B cell (primary cell): Measurements from ENCODE around the gene SLC43A1. TPM values are rescaled to one million over a fixed set of nuclear protein-coding genes. Genes with fewer than 3 reads are reported as not detected.
A peak's percentile ranks its signal among the peaks of the same experiment; 100 is the strongest.

ENCODE experiments used
- ATAC-seq: fragments of 200-7000 bp; cut with Tn5 transposase; one replicate; pipeline ENCODE4 v1.10.0; 2021; ENCODE audit warnings: low read depth, mild to moderate bottlenecking, moderate number of reproducible peaks, moderate library complexity
- CTCF ChIA-PET: fragments of 350-600 bp; sonication (Branson Sonifier 250); formaldehyde crosslinking; loops from one replicate; lab custom pipeline; 2021; ENCODE audit warnings: antibody characterized with exemption, inconsistent platforms; lab: Charles Lee
- POLR2A ChIA-PET: fragments of 350-600 bp; sonication (Branson Sonifier 250); formaldehyde crosslinking; loops from one replicate; lab custom pipeline; 2021; ENCODE audit warnings: antibody characterized with exemption; lab: Charles Lee
- DNase-seq: peaks from one replicate; pipeline ENCODE4 v3.0.0; 2013
- H2AFZ ChIP-seq: 2 replicates; pipeline ENCODE4 v1.6.1; 2012; ENCODE audit warnings: mild to moderate bottlenecking, low read depth, low read length; ENCODE audit not compliant: insufficient read depth, poor library complexity, severe bottlenecking
- H3K27ac ChIP-seq, 2 donors: 1 replicate in 1 of 2; 2 replicates in 1 of 2; pipeline ENCODE4 v1.5.1; 2012 to 2013; ENCODE audit warnings: low read length in 2 of 2, mild to moderate bottlenecking in 2 of 2, moderate library complexity in 1 of 2
- H3K27me3 ChIP-seq, 4 experiments: fragments of 200-600 bp in 1 of 4; sonication (generic) in 1 of 4; replicated peaks in 1 of 4; 1 replicate in 2 of 4; 2 replicates in 2 of 4; pipeline versions ENCODE4 v1.6.1 to v1.7.0; 2013 to 2016; ENCODE audit warnings: low read length in 3 of 4, mild to moderate bottlenecking in 2 of 4, mixed read lengths in 1 of 4, moderate library complexity in 1 of 4; ENCODE audit not compliant: insufficient read depth in 4 of 4, control insufficient read depth in 3 of 4; ENCODE audit errors: control extremely low read depth in 1 of 4
- H3K36me3 ChIP-seq, 2 experiments: replicated peaks in 1 of 2; 1 replicate in 1 of 2; 2 replicates in 1 of 2; pipeline versions ENCODE4 v1.6.1 to v1.7.1; 2013; ENCODE audit warnings: low read length in 1 of 2; ENCODE audit not compliant: insufficient read depth in 2 of 2, control insufficient read depth in 1 of 2; ENCODE audit errors: control extremely low read depth in 1 of 2, extremely low read depth in 1 of 2
- H3K4me1 ChIP-seq, 2 donors: fragments of 200-600 bp in 1 of 2; sonication (generic) in 1 of 2; 1 replicate in 1 of 2; 2 replicates in 1 of 2; pipeline versions ENCODE4 v1.5.1 to v1.6.1; 2013 to 2017; ENCODE audit warnings: low read length in 2 of 2; ENCODE audit not compliant: control insufficient read depth in 2 of 2, insufficient read depth in 2 of 2
- H3K4me2 ChIP-seq: replicated peaks from 2 replicates; pipeline ENCODE3; 2012; ENCODE audit warnings: mild to moderate bottlenecking, low read depth, low read length; ENCODE audit not compliant: poor library complexity, severe bottlenecking
- H3K4me3 ChIP-seq, 5 experiments: fragments of 200-600 bp in 1 of 5; sonication (generic) in 1 of 5; 1 replicate in 3 of 5; 2 replicates in 2 of 5; pipeline versions ENCODE4 v1.5.1 to v1.7.0; 2011 to 2016; ENCODE audit warnings: low read length in 4 of 5, mild to moderate bottlenecking in 4 of 5, low read depth in 2 of 5, control low read depth in 1 of 5, moderate library complexity in 1 of 5; ENCODE audit not compliant: insufficient read depth in 1 of 5; ENCODE audit errors: control extremely low read depth in 1 of 5, extremely low read depth in 1 of 5
- H3K79me2 ChIP-seq: fragments of 200-600 bp; sonication (generic); one replicate; pipeline ENCODE4 v1.6.0; 2016; ENCODE audit warnings: low read length; ENCODE audit not compliant: control insufficient read depth, insufficient read depth
- H3K9ac ChIP-seq: fragments of 200-600 bp; sonication (generic); 2 replicates; pipeline ENCODE4 v1.6.1; 2017; ENCODE audit warnings: mild to moderate bottlenecking, low read length, moderate library complexity
- H3K9me3 ChIP-seq, 3 donors: one replicate each; pipeline versions ENCODE4 v1.6.1 to v1.7.1; 2013; ENCODE audit warnings: low read length in 2 of 3; ENCODE audit not compliant: control insufficient read depth in 2 of 3, insufficient read depth in 1 of 3; ENCODE audit errors: control extremely low read depth in 1 of 3
- H4K20me1 ChIP-seq: 2 replicates; pipeline ENCODE4 v1.6.0; 2012; ENCODE audit warnings: mild to moderate bottlenecking, low read length; ENCODE audit not compliant: insufficient read depth, control insufficient read depth, poor library complexity, severe bottlenecking
- H3K27ac Mint-ChIP-seq: one replicate; pipeline ENCODE4 v1.8.0; 2021; ENCODE audit warnings: mixed read lengths
- H3K27me3 Mint-ChIP-seq: one replicate; pipeline ENCODE4 v1.8.0; 2021; ENCODE audit warnings: mixed read lengths
- H3K4me1 Mint-ChIP-seq: one replicate; pipeline ENCODE4 v1.8.0; 2021; ENCODE audit warnings: mixed read lengths
- H3K4me3 Mint-ChIP-seq: one replicate; pipeline ENCODE4 v1.8.0; 2021; ENCODE audit warnings: mixed read lengths
- H3K9me3 Mint-ChIP-seq: one replicate; pipeline ENCODE4 v1.8.0; 2022; ENCODE audit warnings: mixed read lengths; ENCODE audit not compliant: insufficient read depth
- CTCF ChIP-seq: fragments of 200-600 bp; IDR thresholded peaks from one replicate; pipeline ENCODE4 v1.8.0; 2022; ENCODE audit warnings: antibody characterized with exemption, mild to moderate bottlenecking
- EZH2 ChIP-seq: IDR thresholded peaks from 2 replicates; pipeline ENCODE4 v1.6.1; 2012; ENCODE audit warnings: borderline replicate concordance, low read depth, mild to moderate bottlenecking, moderate library complexity, low read length; ENCODE audit not compliant: insufficient read depth, poor library complexity, severe bottlenecking
- WGBS: methylation state at CpG from one replicate; pipeline ENCODE4 v1.1.5; 2013; ENCODE audit warnings: missing lambda C conversion rate; ENCODE audit not compliant: insufficient coverage; 5-methylcytosine and 5-hydroxymethylcytosine counted together
- intact Hi-C: fragments of 100-400 bp; cut with micrococcal nuclease; formaldehyde crosslinking; loops from one replicate; pipeline ENCODE4 v1.10.0; 2022
- polyA plus RNA-seq: library from polyadenylated mRNA; depleted of rRNA; stranded (reverse); fragments of >200 nt; gene quantifications from 2 replicates; pipeline ENCODE4 v1.2.3, GENCODE V29; 2012
- total RNA-seq, 2 donors: library from RNA; stranded (reverse); fragments of 120-200 nt in 1 of 2; gene quantifications; 1 replicate in 1 of 2; 2 replicates in 1 of 2; pipeline versions ENCODE4 v1.2.3 to v1.2.4, GENCODE V29; 2013 to 2022

Gene SLC43A1
- total and polyA plus RNA-seq, 2 donors (not counting 1 experiment from before 2014, with no cell fraction given), result 3.7 to 6.4 TPM

DNA sequence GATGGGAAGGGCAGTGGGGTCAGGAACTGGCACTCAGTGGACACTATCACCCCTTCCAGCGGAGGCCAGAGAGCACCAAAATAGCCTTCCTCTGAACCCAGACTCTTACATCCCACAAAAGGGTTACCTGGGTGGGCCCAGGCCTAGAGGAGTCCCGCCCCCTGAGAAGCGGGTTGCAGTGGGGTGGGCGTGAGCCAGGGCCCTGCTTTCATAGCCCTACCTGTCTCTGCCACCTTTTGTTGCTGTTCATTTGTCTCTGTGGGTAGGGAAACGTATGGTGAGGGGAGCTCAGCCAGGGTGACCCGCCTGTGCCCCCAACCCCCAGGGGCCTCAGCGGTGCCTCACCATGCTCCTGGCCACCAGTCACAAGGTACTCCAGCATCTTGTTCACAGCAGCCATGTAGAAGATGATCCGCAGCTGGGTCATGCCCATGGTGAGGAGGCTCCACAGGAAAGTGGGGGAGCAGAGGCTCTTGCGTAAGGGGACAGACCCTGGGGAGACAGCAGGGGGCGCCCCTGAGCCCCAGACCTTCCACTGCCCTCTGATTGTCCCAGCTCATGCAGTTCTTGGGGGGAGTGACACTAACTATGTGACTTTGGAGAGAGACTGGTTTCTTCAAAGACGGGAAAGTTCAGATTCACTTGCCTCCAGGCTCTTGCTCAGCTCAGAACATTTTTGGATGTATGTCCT is 24.0 kb downstream of the SLC43A1 start:
- no peaks in the 10 kb centered on the region for H4K20me1 ChIP-seq
- WGBS, result 94% methylated on average over 9 of the region's 11 CpGs
- intact Hi-C loops, result loop anchor here (5.0 kb wide), 1 partner anchor 34 kb away; no protein-coding TSS in a partner anchor

More for the DNA sequence above, 24.0 kb downstream of the SLC43A1 start:
- peaks cover 2% of the 10 kb centered on the region for H3K4me1 Mint-ChIP-seq
- H3K27ac ChIP-seq, result no peak overlapping the region
- POLR2A ChIA-PET, result no interaction called here
- H3K36me3 ChIP-seq, result no peaks in the 10 kb centered on the region
- no peak overlapping the region for H3K4me3 ChIP-seq
- peak; percentile 37 for DNase-seq
- CTCF ChIA-PET, result interaction anchor here (0.6 to 12.1 kb wide), 11 partner anchors 9 to 309 kb away, joined by 3 to 355 read pairs (median 24); partner anchors contain the start of gene TIMM10
- no peaks in the 10 kb centered on the region for H3K79me2 ChIP-seq
- H3K27me3 ChIP-seq, result no peaks in the 10 kb centered on the region
- TF ChIP-seq CTCF, result peak; percentile 32
- no peak for TF ChIP-seq EZH2
- no peaks in the 10 kb centered on the region for H3K4me1 ChIP-seq
- no peak for ATAC-seq
- no peaks in the 10 kb centered on the region for H3K27me3 Mint-ChIP-seq
- no peak overlapping the region for H2AFZ ChIP-seq
- H3K27ac Mint-ChIP-seq, result no peak overlapping the region
- no peak overlapping the region for H3K4me3 Mint-ChIP-seq
- H3K4me2 ChIP-seq, result no peak overlapping the region
- H3K9me3 ChIP-seq, result no peaks in the 10 kb centered on the region
- H3K9me3 Mint-ChIP-seq, result no peaks in the 10 kb centered on the region
- H3K9ac ChIP-seq, result no peak overlapping the region
